ENCODE results near the gene KNOP1. TPM values are rescaled to one million over a fixed set of nuclear protein-coding genes. Genes with fewer than 3 reads are reported as not detected.

KNOP1 gene
- total RNA-seq, 1 experiment from 2014 or later: 93.9 TPM

DNA sequence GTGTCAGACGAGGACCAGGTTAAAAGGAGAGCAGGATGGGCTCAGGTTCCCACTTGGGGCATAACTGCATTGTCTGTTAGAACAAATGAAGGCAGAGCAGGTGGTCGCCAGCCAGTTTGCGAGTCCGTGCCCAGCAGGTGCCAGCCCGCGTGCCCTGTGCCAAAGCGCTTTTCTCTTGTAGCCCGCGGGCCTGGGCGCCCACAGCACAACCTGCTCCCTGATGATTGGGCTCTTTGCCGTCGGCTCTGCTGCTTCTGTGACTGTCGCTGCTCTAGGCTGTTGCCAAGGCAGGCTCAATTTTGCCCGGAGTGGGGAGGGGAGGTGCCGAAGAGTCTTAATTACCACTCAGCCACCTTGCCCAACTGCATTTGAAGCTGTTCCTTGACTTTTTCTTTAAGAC lies 21.1 kb downstream of the KNOP1 start:
- Histone ChIP-seq H3K79me2 (ENCODE audit: insufficient read depth, low read length) (no peaks in the 10 kb centered on the region), H3K56ac (ENCODE audit: insufficient read length, low read depth, low read length) (no peak overlapping the region), H3K18ac (ENCODE audit: insufficient read length, low read depth, low read length) (no peak overlapping the region), H3K14ac (ENCODE audit: insufficient read depth, low read length) (no peak overlapping the region), H4K5ac (ENCODE audit: insufficient read length, low read depth, low read length) (no peak overlapping the region), H3K9ac (ENCODE audit: extremely low read depth, insufficient read length, low read length) (no peak overlapping the region), H2BK20ac (ENCODE audit: low read depth, low read length, poor library complexity, severe bottlenecking) (no peak overlapping the region), H3K79me1 (ENCODE audit: insufficient read depth, low read depth, low read length, poor library complexity, severe bottlenecking) (no peaks in the 10 kb centered on the region), H3K27ac (ENCODE audit: insufficient read length, low read depth, low read length) (no peak overlapping the region), H2BK15ac (ENCODE audit: low read depth, low read length) (no peak overlapping the region), H3K4ac (ENCODE audit: low read depth, low read length) (no peak overlapping the region), H2BK12ac (ENCODE audit: insufficient read length, low read depth, low read length) (no peak overlapping the region), H4K20me1 (ENCODE audit: control insufficient read depth, insufficient read depth, insufficient read length) (no peaks in the 10 kb centered on the region), H2BK5ac (ENCODE audit: insufficient read length, low read length) (no peak overlapping the region), H3K23ac (ENCODE audit: insufficient read length, low read depth, low read length) (no peak overlapping the region), H3K4me2 (ENCODE audit: insufficient read depth, insufficient read length, low read length) (no peak overlapping the region), H4K91ac (ENCODE audit: insufficient read length, low read depth, low read length) (no peak overlapping the region), H2AK5ac (ENCODE audit: insufficient read length, low read length) (no peak overlapping the region), H3K27me3 (ENCODE audit: insufficient read depth, low read length) (no peaks in the 10 kb centered on the region), H3K4me1 (ENCODE audit: insufficient read depth, low read length) (no peaks in the 10 kb centered on the region), H3K23me2 (ENCODE audit: insufficient read length, low read depth, low read length, poor library complexity, severe bottlenecking) (no peaks in the 10 kb centered on the region), H3T11ph (ENCODE audit: low read length) (no peak overlapping the region), H3K9me3 (ENCODE audit: control insufficient read depth, low read depth, low read length) (no peaks in the 10 kb centered on the region), H2BK120ac (ENCODE audit: low read depth, low read length, poor library complexity, severe bottlenecking) (no peak overlapping the region), H2AFZ (ENCODE audit: low read length) (no peak overlapping the region), H4K8ac (replicated peaks; ENCODE audit: insufficient read length, low read depth, low read length) (no peak overlapping the region)
- no peak for DNase-seq
- TF ChIP-seq, protein P1, sequence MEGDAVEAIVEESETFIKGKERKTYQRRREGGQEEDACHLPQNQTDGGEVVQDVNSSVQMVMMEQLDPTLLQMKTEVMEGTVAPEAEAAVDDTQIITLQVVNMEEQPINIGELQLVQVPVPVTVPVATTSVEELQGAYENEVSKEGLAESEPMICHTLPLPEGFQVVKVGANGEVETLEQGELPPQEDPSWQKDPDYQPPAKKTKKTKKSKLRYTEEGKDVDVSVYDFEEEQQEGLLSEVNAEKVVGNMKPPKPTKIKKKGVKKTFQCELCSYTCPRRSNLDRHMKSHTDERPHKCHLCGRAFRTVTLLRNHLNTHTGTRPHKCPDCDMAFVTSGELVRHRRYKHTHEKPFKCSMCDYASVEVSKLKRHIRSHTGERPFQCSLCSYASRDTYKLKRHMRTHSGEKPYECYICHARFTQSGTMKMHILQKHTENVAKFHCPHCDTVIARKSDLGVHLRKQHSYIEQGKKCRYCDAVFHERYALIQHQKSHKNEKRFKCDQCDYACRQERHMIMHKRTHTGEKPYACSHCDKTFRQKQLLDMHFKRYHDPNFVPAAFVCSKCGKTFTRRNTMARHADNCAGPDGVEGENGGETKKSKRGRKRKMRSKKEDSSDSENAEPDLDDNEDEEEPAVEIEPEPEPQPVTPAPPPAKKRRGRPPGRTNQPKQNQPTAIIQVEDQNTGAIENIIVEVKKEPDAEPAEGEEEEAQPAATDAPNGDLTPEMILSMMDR (conservative IDR thresholded peaks at IDR 0.05): no peak
- no peak overlapping the region for H3K4me3 Mint-ChIP-seq
- no peak overlapping the region for H3K27ac Mint-ChIP-seq
- H3K27me3 Mint-ChIP-seq (ENCODE audit: low read depth): no peaks in the 10 kb centered on the region
- peaks cover 44 to 89% (median 88%) of the 10 kb centered on the region in 3 experiments for H3K36me3 Mint-ChIP-seq (ENCODE audit: insufficient read depth in 1 of 3, low read depth in 3 of 3)
- H3K9me3 Mint-ChIP-seq: peaks cover 0 to 9% of the 10 kb centered on the region in 2 experiments; a peak in 1 of 5 replicates
- no CpG with 5 or more reads among the region's 15 CpGs for WGBS (ENCODE audit: extremely low coverage, insufficient read length, low lambda C conversion rate)
- H3K4me1 Mint-ChIP-seq: no peaks in the 10 kb centered on the region
